Measurements from ENCODE around the gene CAPN3. TPM values are rescaled to one million over a fixed set of nuclear protein-coding genes. Genes with fewer than 3 reads are reported as not detected.

The CAPN3 gene
- total and polyA plus RNA-seq, 2 donors from 2014 or later, result 12.9 to 39.7 TPM

- peak overlapping the region in 1 of 2 donors; percentile 28 for H3K27ac ChIP-seq (ENCODE audit: low read depth in 2 of 2, low read length in 2 of 2)
- intact Hi-C loops (cut with DNase I), result no loop called here
- DNase-seq (peak in 3 of 5 donors; percentile 48 to 50 (median 50)), FAIRE-seq (no peak)
- TF ChIP-seq CTCF (IDR thresholded peaks at IDR 0.05; ENCODE audit: borderline replicate concordance, extremely low read depth, insufficient read depth), result peak; percentile 42
- no peaks in the 10 kb centered on the region for H3K4me1 ChIP-seq (ENCODE audit: control insufficient read depth in 2 of 3, insufficient read depth in 2 of 3, low read depth in 1 of 3, low read length in 3 of 3)
- peaks cover 0 to 2% (median 0%) of the 10 kb centered on the region in 3 donors for H3K36me3 ChIP-seq (ENCODE audit: control insufficient read depth in 2 of 3, insufficient read depth in 3 of 3, low read length in 3 of 3)
- no peaks in the 10 kb centered on the region for H3K27me3 ChIP-seq (ENCODE audit: control insufficient read depth, insufficient read depth, low read length)
- no peaks in the 10 kb centered on the region for H3K9me3 ChIP-seq (ENCODE audit: control insufficient read depth in 2 of 3, insufficient read depth in 1 of 3, low read length in 3 of 3)
- no peak overlapping the region for H3K9ac ChIP-seq (ENCODE audit: low read length in 3 of 3)
- H3K4me3 ChIP-seq (ENCODE audit: low read length in 3 of 3), result no peak overlapping the region
These were observed 26.1 kb downstream of the CAPN3 start for GRCh38 chr15:42385206-42385979.

GRCh38 chr15:42385980-42386700 is 26.8 kb downstream of the CAPN3 start:
- Histone ChIP-seq H3K27ac (ENCODE audit: low read depth in 2 of 2, low read length in 2 of 2) (peak overlapping the region in 1 of 2 donors; percentile 28), H3K4me3 (ENCODE audit: low read length in 3 of 3) (no peak overlapping the region), H3K4me1 (ENCODE audit: control insufficient read depth in 2 of 3, insufficient read depth in 2 of 3, low read depth in 1 of 3, low read length in 3 of 3) (no peaks in the 10 kb centered on the region), H3K9ac (ENCODE audit: low read length in 3 of 3) (no peak overlapping the region), H3K9me3 (ENCODE audit: control insufficient read depth in 2 of 3, insufficient read depth in 1 of 3, low read length in 3 of 3) (no peaks in the 10 kb centered on the region), H3K36me3 (ENCODE audit: control insufficient read depth in 2 of 3, insufficient read depth in 3 of 3, low read length in 3 of 3) (peaks cover 0 to 2% (median 0%) of the 10 kb centered on the region in 3 donors), H3K27me3 (ENCODE audit: control insufficient read depth, insufficient read depth, low read length) (no peaks in the 10 kb centered on the region)
- no peak for FAIRE-seq
- TF ChIP-seq CTCF (IDR thresholded peaks at IDR 0.05; ENCODE audit: borderline replicate concordance, extremely low read depth, insufficient read depth), result no peak
- intact Hi-C loops (cut with DNase I), result no loop called here
- DNase-seq, result peak in 1 of 5 donors; percentile 33

GRCh38 chr15:42387603-42388002 is 28.3 kb downstream of the CAPN3 start:
- Histone ChIP-seq H3K27ac (ENCODE audit: low read depth in 2 of 2, low read length in 2 of 2) (no peak overlapping the region), H3K36me3 (ENCODE audit: control insufficient read depth in 2 of 3, insufficient read depth in 3 of 3, low read length in 3 of 3) (peaks cover 0 to 2% (median 0%) of the 10 kb centered on the region in 3 donors), H3K9ac (ENCODE audit: low read length in 3 of 3) (no peak overlapping the region), H3K4me1 (ENCODE audit: control insufficient read depth in 2 of 3, insufficient read depth in 2 of 3, low read depth in 1 of 3, low read length in 3 of 3) (peaks cover 0 to 5% (median 0%) of the 10 kb centered on the region in 3 donors), H3K9me3 (ENCODE audit: control insufficient read depth in 2 of 3, insufficient read depth in 1 of 3, low read length in 3 of 3) (no peaks in the 10 kb centered on the region), H3K27me3 (ENCODE audit: control insufficient read depth, insufficient read depth, low read length) (no peaks in the 10 kb centered on the region), H3K4me3 (ENCODE audit: low read length in 3 of 3) (no peak overlapping the region)
- intact Hi-C loops (cut with DNase I), result no loop called here
- TF ChIP-seq CTCF (IDR thresholded peaks at IDR 0.05; ENCODE audit: borderline replicate concordance, extremely low read depth, insufficient read depth), result no peak
- DNase-seq (no peak), FAIRE-seq (no peak)

Measured in kidney (tissue), 14 donors.